GM19438 (cell line): ENCODE results near the gene PCDH9.
"Not testable (repeated sequence)": the region's sequence is repeated elsewhere in the genome, so short reads cannot be mapped to it uniquely, and the experiment has no call there.

ENCODE experiments used
- ATAC-seq: cut with Tn5 transposase; IDR thresholded peaks from one replicate; pipeline ENCODE4 v1.9.1; 2021; ENCODE audit warnings: low read depth; ENCODE audit not compliant: unreplicated experiment

PCDH9 gene

DNA sequence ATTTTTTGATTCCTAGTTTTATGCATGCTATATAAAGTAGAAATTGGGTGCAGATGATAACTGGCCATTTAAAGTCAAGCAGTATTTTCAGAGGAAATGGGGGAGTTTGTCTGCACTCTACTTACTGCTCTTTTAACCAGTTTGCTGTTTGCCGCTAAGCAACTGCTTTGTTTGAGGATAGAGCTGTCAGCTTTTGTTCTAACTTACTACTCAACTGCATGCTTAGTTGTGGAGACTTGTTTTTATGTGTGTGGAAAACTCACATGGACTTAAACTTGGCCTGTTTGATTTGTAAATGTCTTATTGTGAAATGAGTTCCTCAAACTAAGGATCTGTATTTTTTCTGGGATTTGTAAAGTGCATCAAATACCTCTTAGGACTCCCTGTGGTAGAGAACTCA is 591.1 kb downstream of the PCDH9 start:
- no peak for ATAC-seq

GRCh38 chr13:66635526-66635925 is 594.6 kb downstream of the PCDH9 start:
- no peak for ATAC-seq

DNA sequence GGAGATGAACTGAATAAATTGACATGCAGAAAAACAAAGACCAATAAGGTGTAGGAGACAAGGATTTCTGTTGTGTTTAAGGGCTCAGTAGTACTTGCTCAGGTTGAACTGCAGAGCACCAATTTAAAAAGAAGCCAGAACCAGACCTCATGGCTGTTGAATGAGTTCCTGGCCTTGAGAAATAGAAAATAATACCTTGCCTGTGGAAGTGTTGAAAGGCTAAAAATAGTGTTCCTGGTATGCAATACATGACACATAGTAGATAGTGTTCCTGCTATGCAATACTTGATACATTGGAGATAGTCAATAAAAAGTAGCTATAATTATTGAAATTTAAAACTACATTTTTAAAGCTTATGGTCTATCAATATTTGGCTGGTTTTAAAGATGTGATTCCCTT is 595.8 kb downstream of the PCDH9 start:
- no peak for ATAC-seq

GRCh38 chr13:66627512-66627911 is 602.6 kb downstream of the PCDH9 start:
- ATAC-seq: no peak

- no peak for ATAC-seq
These were observed 605.8 kb downstream of the PCDH9 start for GRCh38 chr13:66624302-66624701.

GRCh38 chr13:66623129-66623820 is 606.9 kb downstream of the PCDH9 start:
- ATAC-seq: no peak

DNA sequence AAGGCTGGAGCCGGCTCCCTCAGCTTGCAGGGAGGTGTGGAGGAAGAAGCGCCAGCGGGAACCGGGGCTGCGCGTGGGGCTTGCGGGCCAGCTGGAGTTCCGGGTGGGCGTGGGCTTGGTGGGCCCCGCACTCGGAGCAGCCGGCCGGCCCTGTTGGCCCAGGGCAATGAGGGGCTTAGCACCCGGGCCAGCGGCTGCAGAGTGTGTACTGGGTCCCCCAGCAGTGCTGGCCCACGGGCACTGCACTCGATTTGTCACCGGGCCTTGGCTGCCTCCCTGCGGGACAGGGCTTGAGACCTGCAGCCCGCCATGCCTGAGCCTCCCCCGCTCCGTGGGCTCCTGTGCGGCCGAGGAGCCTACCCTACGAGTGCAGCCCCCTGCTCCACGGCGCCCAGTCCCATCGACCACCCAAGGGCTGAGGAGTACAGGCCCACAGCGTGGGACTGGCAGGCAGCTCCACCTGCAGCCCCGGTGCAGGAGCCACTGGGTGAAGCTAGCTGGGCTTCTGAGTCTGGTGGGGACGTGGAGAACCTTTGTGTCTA is 608.2 kb downstream of the PCDH9 start:
- not testable (repeated sequence) for ATAC-seq

- ATAC-seq: no peak
These were observed 611.4 kb downstream of the PCDH9 start for GRCh38 chr13:66618702-66619101.

DNA sequence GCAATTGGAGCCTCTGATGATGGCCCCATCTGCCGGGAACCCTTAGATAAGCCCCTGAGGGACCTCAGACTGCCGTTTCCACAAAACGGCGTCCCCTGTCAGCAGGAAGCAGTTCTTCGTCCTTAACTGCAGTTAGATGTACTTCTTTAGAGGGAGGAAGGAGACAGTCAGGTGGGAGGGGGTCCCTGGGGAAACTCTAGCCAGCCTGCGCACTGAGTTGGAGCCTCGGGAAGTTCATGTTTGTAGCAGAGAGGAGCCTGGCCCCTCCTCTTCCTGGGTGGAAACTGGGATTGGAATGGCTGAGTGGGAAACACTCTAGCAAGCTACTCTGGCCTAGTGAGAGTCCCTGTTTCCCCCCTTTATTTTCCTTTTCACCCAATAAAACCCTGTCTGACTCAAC is 612.4 kb downstream of the PCDH9 start:
- no peak for ATAC-seq

DNA sequence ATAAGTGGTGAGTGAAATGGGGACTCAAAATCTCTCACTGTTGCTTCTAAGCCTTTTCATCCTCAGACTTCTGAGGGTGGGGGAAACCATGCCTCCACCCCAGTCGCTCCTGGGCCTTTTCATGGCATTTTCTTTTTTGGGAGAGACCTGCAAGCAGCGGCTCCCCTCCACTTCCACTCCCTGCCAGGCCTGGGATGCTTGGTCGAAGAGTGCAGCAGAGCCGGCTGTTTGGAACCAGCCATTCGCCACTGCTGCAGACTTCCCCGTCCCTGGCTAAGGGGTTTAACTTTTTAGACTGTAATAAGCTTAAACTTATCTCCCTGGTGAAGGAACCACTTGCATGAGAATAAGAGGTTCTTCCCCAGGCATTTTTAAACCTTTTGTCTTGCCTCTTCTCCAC is 617.2 kb downstream of the PCDH9 start:
- no peak for ATAC-seq

GRCh38 chr13:66586489-66586888 is 643.6 kb downstream of the PCDH9 start:
- no peak for ATAC-seq

DNA sequence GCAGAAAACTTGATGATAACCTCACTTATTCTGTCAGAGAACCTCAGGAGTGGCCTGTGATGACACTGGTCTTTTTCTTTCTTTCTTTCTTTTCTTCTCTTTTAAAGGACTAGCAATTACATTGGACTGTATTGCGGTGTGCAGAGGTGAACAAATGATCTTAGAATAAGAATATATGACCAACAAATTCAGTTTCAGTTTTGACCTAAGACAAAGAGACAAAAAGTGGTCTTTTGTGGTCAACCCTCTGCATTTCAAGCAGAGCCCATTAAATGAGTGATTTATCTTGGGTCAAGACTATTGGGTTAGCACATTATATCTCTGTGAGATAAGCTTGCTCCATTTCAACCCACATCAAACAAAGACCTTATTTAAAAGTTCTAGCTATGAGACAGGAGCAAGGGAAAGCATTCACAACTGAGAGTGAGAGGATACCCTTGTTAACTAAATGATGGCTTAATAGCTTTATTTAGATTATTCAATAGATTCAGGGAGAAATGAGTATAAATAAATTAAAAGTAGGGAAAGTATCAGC is 644.4 kb downstream of the PCDH9 start:
- ATAC-seq: no peak

DNA sequence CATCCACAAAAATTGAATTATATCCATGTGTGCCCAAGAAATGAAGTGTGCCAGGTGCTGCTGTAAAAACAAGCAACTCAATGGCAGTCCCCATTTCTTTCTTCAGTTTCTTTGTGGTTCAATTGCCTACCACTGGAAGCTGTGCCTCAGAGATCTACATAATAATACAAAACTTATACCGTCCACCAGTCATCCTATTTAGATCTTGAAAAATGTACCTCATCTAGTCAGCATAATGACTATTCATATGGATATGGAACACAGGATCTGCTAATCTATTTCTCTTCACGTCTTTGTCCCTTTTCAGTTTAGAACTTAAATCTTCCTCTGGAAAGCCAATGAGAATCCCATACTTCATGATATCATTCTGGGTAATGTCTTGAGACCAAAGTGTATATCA is 648.5 kb downstream of the PCDH9 start:
- ATAC-seq: no peak

- ATAC-seq: no peak
These were observed 651.8 kb downstream of the PCDH9 start for GRCh38 chr13:66578305-66578704.

DNA sequence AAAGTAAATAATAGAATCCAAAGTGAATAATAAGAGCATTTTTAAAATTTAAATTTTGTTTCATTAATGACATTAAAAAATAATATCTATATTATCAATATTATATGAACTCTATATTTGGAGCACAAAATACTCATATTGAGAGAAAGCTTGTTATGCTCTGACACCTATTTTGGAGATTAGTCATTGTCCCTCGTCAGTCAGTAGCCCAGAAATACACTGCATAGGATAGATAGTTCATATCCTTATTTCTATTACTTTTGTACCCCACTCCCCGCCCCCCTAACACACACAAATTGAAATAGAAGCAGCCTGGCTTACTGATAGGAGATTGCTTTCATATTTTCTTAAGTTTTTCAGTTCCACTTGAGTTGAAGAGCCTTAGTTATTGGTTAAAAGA is 652.8 kb downstream of the PCDH9 start:
- no peak for ATAC-seq

DNA sequence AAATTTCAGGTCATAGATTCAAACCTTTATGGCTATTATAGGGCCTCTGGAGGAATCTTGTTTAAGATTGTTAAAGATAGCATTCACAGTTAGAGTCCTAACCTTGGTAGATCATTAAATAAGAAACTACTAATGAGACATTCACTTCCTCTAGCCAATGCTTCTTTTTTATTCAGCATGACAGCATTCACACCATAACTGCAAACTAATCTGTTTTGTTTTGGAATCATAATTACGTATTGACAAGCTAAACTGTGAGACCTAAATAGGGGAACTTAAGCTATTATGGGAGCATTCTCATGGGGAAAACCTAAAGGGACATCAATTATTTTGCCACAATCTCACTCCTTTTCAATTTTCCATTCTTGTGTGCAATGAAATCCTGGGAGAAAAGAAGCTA is 653.8 kb downstream of the PCDH9 start:
- no peak for ATAC-seq

GRCh38 chr13:66574606-66575005 is 655.5 kb downstream of the PCDH9 start:
- ATAC-seq: no peak

GRCh38 chr13:66567899-66568612 is 662.1 kb downstream of the PCDH9 start:
- no peak for ATAC-seq

DNA sequence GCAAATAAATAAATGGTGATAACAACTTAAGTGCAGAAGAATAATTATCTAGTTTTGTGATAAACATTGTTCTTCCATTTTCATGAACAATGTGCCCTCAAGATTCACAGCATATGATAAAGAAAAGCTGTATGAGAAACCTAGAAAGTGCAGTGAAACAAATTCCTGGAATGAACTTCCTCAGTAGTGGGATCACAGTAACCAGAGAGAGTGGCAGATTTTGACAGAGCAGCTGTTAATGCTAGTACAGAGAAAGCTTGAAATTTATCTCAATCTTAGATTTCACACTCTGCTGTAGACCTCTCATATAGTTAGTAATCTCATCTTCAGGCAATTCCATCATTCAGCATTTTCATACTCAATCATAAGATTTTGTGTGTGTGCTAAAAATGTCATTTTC is 664.9 kb downstream of the PCDH9 start:
- no peak for ATAC-seq

DNA sequence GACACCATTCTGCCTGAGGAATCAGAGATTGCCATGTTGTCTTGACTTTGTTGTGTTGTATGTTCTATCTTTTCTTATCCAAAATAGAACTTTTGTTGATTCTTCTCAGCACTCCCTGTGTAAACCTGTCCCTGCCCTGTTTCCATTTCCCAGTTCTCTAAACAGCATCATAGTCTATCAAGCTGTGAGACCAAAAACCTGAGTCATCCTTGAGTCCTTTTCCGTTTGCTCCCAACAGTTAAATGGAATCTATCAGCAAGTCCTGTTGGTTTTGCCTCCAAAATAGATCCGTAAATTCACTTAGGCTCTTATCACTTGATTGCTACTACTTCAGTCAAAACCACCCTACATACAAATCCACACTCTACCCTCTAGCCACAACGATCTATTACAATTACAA is 667.1 kb downstream of the PCDH9 start:
- no peak for ATAC-seq

- ATAC-seq: no peak
These were observed 668.1 kb downstream of the PCDH9 start for GRCh38 chr13:66562054-66562453.

GRCh38 chr13:66560991-66561390 is 669.1 kb downstream of the PCDH9 start:
- no peak for ATAC-seq
